ENCODE data around the gene PLA2G2A.

Gene PLA2G2A

GRCh38 chr1:19955534-19956170 lies 23.8 kb downstream of the PLA2G2A start:
- TF ChIP-seq CTCF (IDR thresholded peaks at IDR 0.05; ENCODE audit: low read depth, low read length), result no peak
- H3K27ac ChIP-seq, result no peak overlapping the region
- DNase-seq, result no peak
- H3K4me3 ChIP-seq (ENCODE audit: low read depth, low read length), result no peak overlapping the region
- peaks cover 4% of the 10 kb centered on the region for H3K9me3 ChIP-seq (ENCODE audit: severe bottlenecking)
- H3K36me3 ChIP-seq, result no peaks in the 10 kb centered on the region
- no peaks in the 10 kb centered on the region for H3K27me3 ChIP-seq (ENCODE audit: insufficient read depth, low read depth, severe bottlenecking)

GRCh38 chr1:19954059-19954458 lies 25.4 kb downstream of the PLA2G2A start:
- no peak for TF ChIP-seq CTCF (IDR thresholded peaks at IDR 0.05; ENCODE audit: low read depth, low read length)

GRCh38 chr1:19949016-19949415 lies 30.4 kb downstream of the PLA2G2A start:
- H3K27ac ChIP-seq, result no peak overlapping the region
- DNase-seq, result no peak

More at GRCh38 chr1:19954059-19954458, 25.4 kb downstream of the PLA2G2A start:
- Histone ChIP-seq H3K9me3 (ENCODE audit: severe bottlenecking) (peaks cover 4% of the 10 kb centered on the region), H3K27me3 (ENCODE audit: insufficient read depth, low read depth, severe bottlenecking) (no peaks in the 10 kb centered on the region), H3K4me3 (ENCODE audit: low read depth, low read length) (no peak overlapping the region), H3K27ac (no peak overlapping the region), H3K36me3 (no peaks in the 10 kb centered on the region)
- no peak for DNase-seq

GRCh38 chr1:19946971-19947370 lies 32.4 kb downstream of the PLA2G2A start:
- H3K4me3 ChIP-seq (ENCODE audit: low read depth, low read length), result no peak overlapping the region
- DNase-seq, result no peak
- H3K27ac ChIP-seq, result no peak overlapping the region
- no peak for TF ChIP-seq CTCF (IDR thresholded peaks at IDR 0.05; ENCODE audit: low read depth, low read length)
- no peaks in the 10 kb centered on the region for H3K36me3 ChIP-seq
- no peaks in the 10 kb centered on the region for H3K27me3 ChIP-seq (ENCODE audit: insufficient read depth, low read depth, severe bottlenecking)
- no peaks in the 10 kb centered on the region for H3K9me3 ChIP-seq (ENCODE audit: severe bottlenecking)

More at GRCh38 chr1:19949016-19949415, 30.4 kb downstream of the PLA2G2A start:
- no peaks in the 10 kb centered on the region for H3K36me3 ChIP-seq
- H3K4me3 ChIP-seq (ENCODE audit: low read depth, low read length), result no peak overlapping the region
- no peak for TF ChIP-seq CTCF (IDR thresholded peaks at IDR 0.05; ENCODE audit: low read depth, low read length)
- no peaks in the 10 kb centered on the region for H3K27me3 ChIP-seq (ENCODE audit: insufficient read depth, low read depth, severe bottlenecking)
- no peaks in the 10 kb centered on the region for H3K9me3 ChIP-seq (ENCODE audit: severe bottlenecking)

- Histone ChIP-seq H3K27ac (no peak overlapping the region), H3K36me3 (no peaks in the 10 kb centered on the region), H3K27me3 (ENCODE audit: insufficient read depth, low read depth, severe bottlenecking) (no peaks in the 10 kb centered on the region), H3K9me3 (ENCODE audit: severe bottlenecking) (no peaks in the 10 kb centered on the region), H3K4me3 (ENCODE audit: low read depth, low read length) (no peak overlapping the region)
- no peak for DNase-seq
- TF ChIP-seq CTCF (IDR thresholded peaks at IDR 0.05; ENCODE audit: low read depth, low read length), result no peak
These were observed 33.1 kb downstream of the PLA2G2A start for GRCh38 chr1:19946331-19946751.

- no peak for DNase-seq
- H3K27me3 ChIP-seq (ENCODE audit: insufficient read depth, low read depth, severe bottlenecking), result no peaks in the 10 kb centered on the region
- H3K9me3 ChIP-seq (ENCODE audit: severe bottlenecking), result no peaks in the 10 kb centered on the region
- H3K36me3 ChIP-seq, result no peaks in the 10 kb centered on the region
- no peak overlapping the region for H3K4me3 ChIP-seq (ENCODE audit: low read depth, low read length)
- no peak for TF ChIP-seq CTCF (IDR thresholded peaks at IDR 0.05; ENCODE audit: low read depth, low read length)
- H3K27ac ChIP-seq, result no peak overlapping the region
These were observed 33.5 kb downstream of the PLA2G2A start for GRCh38 chr1:19945914-19946313.

Measured in WERI-Rb-1 (cell line).